HEK293 (cell line): ENCODE measurements around the gene VSIG10L.

ENCODE experiments used
- CTCF ChIA-PET: fragments of 350-600 bp; formaldehyde crosslinking; extraction: SDS; loops from one replicate; lab custom pipeline; 2021; ENCODE audit warnings: antibody characterized with exemption; lab: Yijun Ruan, JAX
- POLR2A ChIA-PET: fragments of 300-600 bp; formaldehyde crosslinking; extraction: SDS; loops from one replicate; lab custom pipeline; 2020; ENCODE audit warnings: antibody characterized with exemption, inconsistent platforms; lab: Yijun Ruan, JAX
- H3K27ac ChIP-seq: fragments of 200-500 bp; sonication (Bioruptor generic); 2 replicates; pipeline ENCODE4 v1.5.1; 2014; ENCODE audit warnings: low read depth, low read length, control low read depth, inconsistent platforms; ENCODE audit errors: extremely low read depth
- H3K36me3 ChIP-seq, 2 experiments: fragments of 200-500 bp in 1 of 2; sonication (Bioruptor generic) in 1 of 2; 1 replicate in 1 of 2; 2 replicates in 1 of 2; pipeline ENCODE4 v1.5.1; 2014 to 2017; ENCODE audit warnings: inconsistent platforms in 2 of 2, low read length in 2 of 2; ENCODE audit not compliant: control insufficient read depth in 2 of 2, insufficient read depth in 1 of 2
- H3K4me1 ChIP-seq: fragments of 200-500 bp; sonication (Bioruptor generic); 2 replicates; pipeline ENCODE4 v1.5.1; 2014; ENCODE audit warnings: mild to moderate bottlenecking, low read length, inconsistent platforms; ENCODE audit not compliant: control insufficient read depth, insufficient read depth
- H3K4me3 ChIP-seq: 2 replicates; pipeline ENCODE4 v1.5.1; 2011; ENCODE audit warnings: low read depth, mild to moderate bottlenecking, control low read depth, low read length, moderate library complexity
- H3K9me3 ChIP-seq: fragments of 200-500 bp; sonication (Bioruptor generic); 2 replicates; pipeline ENCODE4 v1.5.1; 2014; ENCODE audit warnings: low read depth, low read length, inconsistent platforms; ENCODE audit not compliant: control insufficient read depth, insufficient read depth
- AEBP2 ChIP-seq: fragments of 450-650 bp; formaldehyde crosslinking; IDR thresholded peaks from 2 replicates; pipeline ENCODE4 v1.5.1; 2016; ENCODE audit warnings: missing biosample characterization, missing genetic modification characterization, borderline replicate concordance
- GLI2 ChIP-seq: fragments of 450-650 bp; formaldehyde crosslinking; IDR thresholded peaks from 2 replicates; pipeline ENCODE4; 2017; ENCODE audit warnings: missing biosample characterization, missing genetic modification characterization, low read depth, borderline replicate concordance
- GLIS2 ChIP-seq: fragments of 450-650 bp; formaldehyde crosslinking; IDR thresholded peaks from 2 replicates; pipeline ENCODE4 v1.5.1; 2016; ENCODE audit warnings: missing biosample characterization, missing genetic modification characterization
- KLF16 ChIP-seq: fragments of 450-650 bp; formaldehyde crosslinking; IDR thresholded peaks from 2 replicates; pipeline ENCODE4 v1.5.1; 2017; ENCODE audit warnings: missing biosample characterization, missing genetic modification characterization
- MEIS1 ChIP-seq: sonication (generic); formaldehyde crosslinking; IDR thresholded peaks from 2 replicates; pipeline ENCODE4 v1.8.1; 2022; ENCODE audit warnings: missing genetic modification reagents, mild to moderate bottlenecking, borderline replicate concordance
- MYNN ChIP-seq: fragments of 450-650 bp; formaldehyde crosslinking; IDR thresholded peaks from 2 replicates; pipeline ENCODE4 v1.5.1; 2016; ENCODE audit warnings: missing biosample characterization, missing genetic modification characterization, borderline replicate concordance
- MZF1 ChIP-seq: fragments of 450-650 bp; formaldehyde crosslinking; IDR thresholded peaks from 2 replicates; pipeline ENCODE4 v1.5.1; 2017; ENCODE audit warnings: missing biosample characterization, missing genetic modification characterization, borderline replicate concordance
- OVOL3 ChIP-seq: fragments of 450-650 bp; formaldehyde crosslinking; IDR thresholded peaks from 2 replicates; pipeline ENCODE4 v1.5.1; 2016; ENCODE audit warnings: missing biosample characterization, missing genetic modification characterization
- RBAK ChIP-seq: fragments of 450-650 bp; formaldehyde crosslinking; IDR thresholded peaks from 2 replicates; pipeline ENCODE4 v1.5.1; 2016; ENCODE audit warnings: missing biosample characterization, missing genetic modification characterization
- SP7 ChIP-seq: fragments of 450-650 bp; formaldehyde crosslinking; IDR thresholded peaks from 2 replicates; pipeline ENCODE4 v1.5.1; 2016; ENCODE audit warnings: missing biosample characterization, missing genetic modification characterization
- TRIM28 ChIP-seq: IDR thresholded peaks from 2 replicates; pipeline ENCODE4 v1.6.1; 2011; ENCODE audit warnings: low read length, control low read depth, borderline replicate concordance
- YY1 ChIP-seq: fragments of 450-650 bp; formaldehyde crosslinking; IDR thresholded peaks from 2 replicates; pipeline ENCODE4 v1.5.1; 2018; ENCODE audit warnings: missing biosample characterization, missing genetic modification characterization
- ZFHX2 ChIP-seq: fragments of 450-650 bp; formaldehyde crosslinking; conservative IDR thresholded peaks from 2 replicates; pipeline ENCODE4 v1.5.1; 2016; ENCODE audit warnings: missing biosample characterization, missing genetic modification characterization
- ZNF112 ChIP-seq: fragments of 450-650 bp; formaldehyde crosslinking; IDR thresholded peaks from 2 replicates; pipeline ENCODE4 v1.5.0; 2017; ENCODE audit warnings: missing biosample characterization, missing genetic modification characterization
- ZNF121 ChIP-seq: fragments of 450-650 bp; formaldehyde crosslinking; IDR thresholded peaks from 2 replicates; pipeline ENCODE4 v1.5.1; 2016; ENCODE audit warnings: missing biosample characterization, missing genetic modification characterization
- ZNF133 ChIP-seq: fragments of 450-650 bp; formaldehyde crosslinking; IDR thresholded peaks from 2 replicates; pipeline ENCODE4 v1.5.1; 2016; ENCODE audit warnings: missing biosample characterization, missing genetic modification characterization
- ZNF146 ChIP-seq: fragments of 450-650 bp; formaldehyde crosslinking; IDR thresholded peaks from 2 replicates; pipeline ENCODE4 v1.5.1; 2016; ENCODE audit warnings: missing biosample characterization, missing genetic modification characterization
- ZNF169 ChIP-seq: fragments of 450-650 bp; formaldehyde crosslinking; IDR thresholded peaks from 2 replicates; pipeline ENCODE4 v1.5.1; 2016; ENCODE audit warnings: missing biosample characterization, missing genetic modification characterization
- ZNF174 ChIP-seq: fragments of 450-650 bp; formaldehyde crosslinking; IDR thresholded peaks from 2 replicates; pipeline ENCODE4 v1.5.0; 2017; ENCODE audit warnings: missing biosample characterization, mild to moderate bottlenecking, missing genetic modification characterization
- ZNF202 ChIP-seq: fragments of 450-650 bp; formaldehyde crosslinking; IDR thresholded peaks from 2 replicates; pipeline ENCODE4 v1.5.1; 2016; ENCODE audit warnings: missing biosample characterization, missing genetic modification characterization, borderline replicate concordance
- ZNF214 ChIP-seq: fragments of 450-650 bp; formaldehyde crosslinking; IDR thresholded peaks from 2 replicates; pipeline ENCODE4 v1.5.1; 2017; ENCODE audit warnings: missing biosample characterization, mild to moderate bottlenecking, missing genetic modification characterization, borderline replicate concordance
- ZNF274 ChIP-seq, 2 experiments: fragments of 200-500 bp in 1 of 2; fragments of 450-650 bp in 1 of 2; sonication (Bioruptor generic) in 1 of 2; formaldehyde crosslinking in 1 of 2; IDR thresholded peaks; 2 replicates each; pipeline versions ENCODE4 v1.5.1 to v1.6.1; 2014 to 2016; ENCODE audit warnings: borderline replicate concordance in 1 of 2, inconsistent platforms in 1 of 2, low read length in 1 of 2, missing biosample characterization in 1 of 2, missing genetic modification characterization in 1 of 2
- ZNF350 ChIP-seq: fragments of 450-650 bp; formaldehyde crosslinking; IDR thresholded peaks from 2 replicates; pipeline ENCODE4 v1.5.0; 2017; ENCODE audit warnings: missing biosample characterization, mild to moderate bottlenecking, missing genetic modification characterization
- ZNF398 ChIP-seq: fragments of 450-650 bp; formaldehyde crosslinking; IDR thresholded peaks from 2 replicates; pipeline ENCODE4 v1.5.1; 2017; ENCODE audit warnings: missing biosample characterization, missing genetic modification characterization
- ZNF501 ChIP-seq: fragments of 450-650 bp; formaldehyde crosslinking; IDR thresholded peaks from 2 replicates; pipeline ENCODE4 v1.5.1; 2016; ENCODE audit warnings: missing biosample characterization, missing genetic modification characterization
- ZNF514 ChIP-seq: fragments of 450-650 bp; formaldehyde crosslinking; IDR thresholded peaks from 2 replicates; pipeline ENCODE4 v1.5.1; 2016; ENCODE audit warnings: missing biosample characterization, missing genetic modification characterization
- ZNF521 ChIP-seq: fragments of 450-650 bp; formaldehyde crosslinking; IDR thresholded peaks from 2 replicates; pipeline ENCODE4 v1.5.1; 2017; ENCODE audit warnings: missing biosample characterization, mild to moderate bottlenecking, missing genetic modification characterization
- ZNF548 ChIP-seq: fragments of 450-650 bp; formaldehyde crosslinking; IDR thresholded peaks from 2 replicates; pipeline ENCODE4 v1.5.1; 2016; ENCODE audit warnings: missing biosample characterization, missing genetic modification characterization
- ZNF558 ChIP-seq: fragments of 450-650 bp; formaldehyde crosslinking; IDR thresholded peaks from 2 replicates; pipeline ENCODE4 v1.5.1; 2016; ENCODE audit warnings: missing biosample characterization, missing genetic modification characterization
- ZNF600 ChIP-seq: fragments of 450-650 bp; formaldehyde crosslinking; IDR thresholded peaks from 2 replicates; pipeline ENCODE4 v1.5.1; 2016; ENCODE audit warnings: missing biosample characterization, missing genetic modification characterization
- ZNF677 ChIP-seq: fragments of 450-650 bp; IDR thresholded peaks from 2 replicates; pipeline ENCODE4 v1.5.0; 2018; ENCODE audit warnings: missing biosample characterization, mild to moderate bottlenecking, missing genetic modification characterization, moderate library complexity
- ZNF701 ChIP-seq: fragments of 450-650 bp; formaldehyde crosslinking; IDR thresholded peaks from 2 replicates; pipeline ENCODE4 v1.5.1; 2016; ENCODE audit warnings: missing biosample characterization, missing genetic modification characterization
- ZNF776 ChIP-seq: fragments of 450-650 bp; formaldehyde crosslinking; IDR thresholded peaks from 2 replicates; pipeline ENCODE4 v1.5.0; 2017; ENCODE audit warnings: missing biosample characterization, missing genetic modification characterization, borderline replicate concordance
- ZNF785 ChIP-seq: fragments of 450-650 bp; formaldehyde crosslinking; IDR thresholded peaks from 2 replicates; pipeline ENCODE4 v1.5.1; 2016; ENCODE audit warnings: missing biosample characterization, missing genetic modification characterization

VSIG10L gene

GRCh38 chr19:51289635-51290034 is 52.3 kb downstream of the VSIG10L start:
- POLR2A ChIA-PET = no interaction called here
- CTCF ChIA-PET = no interaction called here

GRCh38 chr19:51285682-51286081 is 56.3 kb downstream of the VSIG10L start:
- H3K4me3 ChIP-seq = no peak overlapping the region
- TF ChIP-seq ZFHX2 (tag by site-specific recombination) = no peak
- no peak for TF ChIP-seq ZNF398
- no peak for TF ChIP-seq ZNF514 (tag by site-specific recombination)
- no peak for TF ChIP-seq MZF1 (tag by site-specific recombination)
- TF ChIP-seq KLF16 (tag by site-specific recombination) = no peak
- TF ChIP-seq ZNF112 (tag by site-specific recombination) = no peak
- no peak for TF ChIP-seq SP7
- no peak for TF ChIP-seq GLIS2 (tag by site-specific recombination)
- no peak for TF ChIP-seq OVOL3
- TF ChIP-seq ZNF785 = no peak
- TF ChIP-seq RBAK (tag by site-specific recombination) = no peak
- TF ChIP-seq ZNF558 (tag by site-specific recombination) = no peak
- no peak for TF ChIP-seq ZNF600 (tag by site-specific recombination)
- no peak for TF ChIP-seq ZNF274 (IDR thresholded peaks at IDR 0.05; ENCODE audit: low read length)
- no peak for TF ChIP-seq ZNF274 (tag by site-specific recombination; IDR thresholded peaks at IDR 0.05; ENCODE audit: borderline replicate concordance)
- no peak for TF ChIP-seq ZNF133 (tag by site-specific recombination)
- no peak for TF ChIP-seq GLI2 (tag by site-specific recombination)
- no peak for TF ChIP-seq ZNF521 (tag by site-specific recombination)
- CTCF ChIA-PET = no interaction called here
- no peaks in the 10 kb centered on the region for H3K36me3 ChIP-seq
- no peaks in the 10 kb centered on the region for H3K4me1 ChIP-seq
- H3K27ac ChIP-seq = no peak overlapping the region
- no peaks in the 10 kb centered on the region for H3K9me3 ChIP-seq
- POLR2A ChIA-PET = no interaction called here

More at GRCh38 chr19:51289635-51290034, 52.3 kb downstream of the VSIG10L start:
- H3K4me3 ChIP-seq = no peak overlapping the region
- no peak overlapping the region for H3K27ac ChIP-seq
- H3K4me1 ChIP-seq = no peaks in the 10 kb centered on the region
- H3K36me3 ChIP-seq = no peaks in the 10 kb centered on the region
- TF ChIP-seq ZNF214 (no peak), ZNF548 (tag by site-specific recombination) (no peak), ZNF558 (tag by site-specific recombination) (no peak), MYNN (tag by site-specific recombination) (no peak), YY1 (tag by site-specific recombination) (no peak), ZNF202 (tag by site-specific recombination) (no peak), ZNF701 (tag by site-specific recombination) (no peak), ZNF514 (tag by site-specific recombination) (no peak), ZNF174 (tag by site-specific recombination) (no peak), ZNF776 (tag by site-specific recombination) (no peak), KLF16 (tag by site-specific recombination) (no peak), ZNF146 (tag by site-specific recombination) (no peak), ZNF350 (no peak), ZNF677 (tag by site-specific recombination) (no peak), ZNF169 (tag by site-specific recombination) (no peak), AEBP2 (tag by site-specific recombination) (no peak), TRIM28 (no peak), ZNF121 (tag by site-specific recombination) (no peak), ZNF501 (no peak), MEIS1 (CRISPR knock-in tag) (no peak)
- no peaks in the 10 kb centered on the region for H3K9me3 ChIP-seq
